GM23338 (cell line): ENCODE measurements around the gene BPIFB1. TPM values are rescaled to one million over a fixed set of nuclear protein-coding genes. Genes with fewer than 3 reads are reported as not detected.

Source experiments
- ATAC-seq: fragments of 200-7000 bp; cut with Tn5 transposase; 3 replicates; pipeline ENCODE4 v1.9.1; 2020
- DNase-seq: peaks from one replicate; pipeline ENCODE4 v3.0.0-alpha.2; 2015; ENCODE audit warnings: low spot score
- H2AFZ ChIP-seq: fragments of 200-600 bp; sonication (generic); 2 replicates; pipeline ENCODE4 v1.8.0; 2016; ENCODE audit warnings: antibody characterized with exemption, mild to moderate bottlenecking, moderate library complexity
- H3F3A ChIP-seq: fragments of 200-600 bp; sonication (generic); replicated peaks from 2 replicates; pipeline ENCODE4 v1.8.0; 2017; ENCODE audit warnings: antibody characterized with exemption, mixed run types, low read depth
- H3K27ac ChIP-seq: fragments of 200-600 bp; sonication (generic); 2 replicates; pipeline ENCODE4 v1.6.1; 2016; ENCODE audit warnings: low read depth
- H3K27me3 ChIP-seq: fragments of 200-600 bp; sonication (generic); 2 replicates; pipeline ENCODE4 v1.8.0; 2016; ENCODE audit warnings: mild to moderate bottlenecking, mixed run types, moderate library complexity; ENCODE audit not compliant: insufficient read depth
- H3K36me3 ChIP-seq: fragments of 200-600 bp; sonication (generic); 2 replicates; pipeline ENCODE4 v1.8.0; 2016; ENCODE audit warnings: mild to moderate bottlenecking; ENCODE audit not compliant: insufficient read depth
- H3K4me1 ChIP-seq: fragments of 200-600 bp; sonication (generic); 2 replicates; pipeline ENCODE4 v1.8.0; 2016; ENCODE audit warnings: mild to moderate bottlenecking, moderate library complexity; ENCODE audit not compliant: insufficient read depth
- H3K4me2 ChIP-seq: fragments of 200-600 bp; sonication (generic); 2 replicates; pipeline ENCODE4 v1.7.1; 2017; ENCODE audit warnings: mixed run types
- H3K4me3 ChIP-seq: fragments of 200-600 bp; sonication (generic); 2 replicates; pipeline ENCODE4 v1.6.1; 2016; ENCODE audit warnings: mixed run types
- H3K79me2 ChIP-seq: fragments of 200-600 bp; sonication (generic); replicated peaks from 2 replicates; pipeline ENCODE4 v1.8.0; 2017; ENCODE audit warnings: mild to moderate bottlenecking; ENCODE audit not compliant: insufficient read depth
- H3K9me2 ChIP-seq: fragments of 200-600 bp; sonication (generic); 2 replicates; pipeline ENCODE4 v1.8.0; 2017; ENCODE audit not compliant: insufficient read depth
- H4K20me1 ChIP-seq: fragments of 200-600 bp; sonication (generic); replicated peaks from 2 replicates; pipeline ENCODE4 v1.8.0; 2017; ENCODE audit warnings: mild to moderate bottlenecking; ENCODE audit not compliant: insufficient read depth
- H3K27ac Mint-ChIP-seq: 2 replicates; pipeline ENCODE4 v1.8.0; 2020; ENCODE audit warnings: inconsistent platforms, mild to moderate bottlenecking, moderate library complexity, mixed read lengths
- H3K27me3 Mint-ChIP-seq: 3 replicates; pipeline ENCODE4 v1.8.0; 2022; ENCODE audit warnings: low read depth, mild to moderate bottlenecking, moderate library complexity, mixed read lengths, inconsistent platforms; ENCODE audit not compliant: insufficient read depth, poor library complexity
- H3K36me3 Mint-ChIP-seq: 3 replicates; pipeline ENCODE4 v1.8.0; 2021; ENCODE audit warnings: low read depth, mild to moderate bottlenecking, inconsistent platforms, moderate library complexity, mixed read lengths
- H3K4me1 Mint-ChIP-seq: 3 replicates; pipeline ENCODE4 v1.8.0; 2020; ENCODE audit warnings: mild to moderate bottlenecking, inconsistent platforms, mixed read lengths
- H3K4me3 Mint-ChIP-seq: 3 replicates; pipeline ENCODE4 v1.8.0; 2021; ENCODE audit warnings: moderate library complexity, mild to moderate bottlenecking, inconsistent platforms, mixed read lengths
- H3K9me3 Mint-ChIP-seq: 3 replicates; pipeline ENCODE4 v1.8.0; 2020; ENCODE audit warnings: moderate library complexity, mild to moderate bottlenecking, inconsistent platforms, mixed read lengths
- JUNB ChIP-seq: IDR thresholded peaks from one replicate; pipeline ENCODE4 v1.6.1; 2016; ENCODE audit warnings: antibody characterized with exemption; ENCODE audit not compliant: unreplicated experiment
- ZNF114 ChIP-seq: fragments of 250-450 bp; sonication (Bioruptor Pico); IDR thresholded peaks from 2 replicates; pipeline ENCODE4 v1.5.0; 2020; ENCODE audit warnings: mild to moderate bottlenecking, moderate library complexity
- ZNF331 ChIP-seq: fragments of 250-450 bp; sonication (Bioruptor Pico); IDR thresholded peaks from 2 replicates; pipeline ENCODE4 v1.5.0; 2020; ENCODE audit warnings: low read depth, mild to moderate bottlenecking, moderate library complexity
- polyA plus RNA-seq: library from polyadenylated mRNA; unstranded; fragments of >200 nt; fragmentation: Nextera tagmentation; extraction: Ambion mirVana; gene quantifications from 2 replicates; pipeline ENCODE4 v1.2.1, GENCODE V29; 2016
- total RNA-seq: library from RNA; depleted of rRNA; stranded (reverse); fragments of >200 nt; shearing (Covaris generic); gene quantifications from 2 replicates; pipeline ENCODE4 v1.2.3, GENCODE V29; 2014
- TF ChIP-seq, protein P1 (sequence below): fragments of 250-450 bp; sonication (Bioruptor Pico); IDR thresholded peaks from 2 replicates; pipeline ENCODE4 v1.5.0; 2020; ENCODE audit warnings: mild to moderate bottlenecking, moderate library complexity
- TF ChIP-seq, protein P2 (sequence below), 2 experiments: fragments of 200-600 bp in 1 of 2; sonication (generic) in 1 of 2; conservative IDR thresholded peaks; 2 replicates each; pipeline versions ENCODE4 v1.5.1 to v1.6.1; 2016 to 2017; ENCODE audit warnings: antibody characterized with exemption in 2 of 2, low read depth in 2 of 2, mild to moderate bottlenecking in 2 of 2, moderate library complexity in 1 of 2
- TF ChIP-seq, protein P3 (sequence below): IDR thresholded peaks from 2 replicates; pipeline ENCODE4 v1.6.1; 2016; ENCODE audit warnings: antibody characterized with exemption

BPIFB1 gene
- total and polyA plus RNA-seq, 2 experiments from 2014 or later: not detected

DNA sequence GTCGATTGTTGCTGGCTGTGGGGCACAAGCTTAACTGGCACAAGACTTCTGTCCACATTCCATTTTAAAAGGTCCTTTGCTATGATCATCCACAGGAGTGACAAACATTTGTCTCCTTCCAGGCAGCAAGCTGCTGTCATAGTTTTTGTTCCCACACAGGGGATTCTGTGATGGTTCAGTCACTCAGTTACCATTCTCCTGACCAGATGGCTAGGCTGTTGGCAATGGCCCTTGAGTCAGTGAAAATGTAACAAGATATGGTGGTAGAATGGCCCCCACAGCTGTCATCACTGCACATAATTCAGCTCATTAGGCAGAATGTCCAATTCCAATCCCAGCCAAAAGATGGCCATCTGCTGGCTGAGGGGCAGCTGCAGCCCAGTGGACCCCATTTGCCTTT lies 33.6 kb upstream of the BPIFB1 start (continued):
- TF ChIP-seq, protein P1, sequence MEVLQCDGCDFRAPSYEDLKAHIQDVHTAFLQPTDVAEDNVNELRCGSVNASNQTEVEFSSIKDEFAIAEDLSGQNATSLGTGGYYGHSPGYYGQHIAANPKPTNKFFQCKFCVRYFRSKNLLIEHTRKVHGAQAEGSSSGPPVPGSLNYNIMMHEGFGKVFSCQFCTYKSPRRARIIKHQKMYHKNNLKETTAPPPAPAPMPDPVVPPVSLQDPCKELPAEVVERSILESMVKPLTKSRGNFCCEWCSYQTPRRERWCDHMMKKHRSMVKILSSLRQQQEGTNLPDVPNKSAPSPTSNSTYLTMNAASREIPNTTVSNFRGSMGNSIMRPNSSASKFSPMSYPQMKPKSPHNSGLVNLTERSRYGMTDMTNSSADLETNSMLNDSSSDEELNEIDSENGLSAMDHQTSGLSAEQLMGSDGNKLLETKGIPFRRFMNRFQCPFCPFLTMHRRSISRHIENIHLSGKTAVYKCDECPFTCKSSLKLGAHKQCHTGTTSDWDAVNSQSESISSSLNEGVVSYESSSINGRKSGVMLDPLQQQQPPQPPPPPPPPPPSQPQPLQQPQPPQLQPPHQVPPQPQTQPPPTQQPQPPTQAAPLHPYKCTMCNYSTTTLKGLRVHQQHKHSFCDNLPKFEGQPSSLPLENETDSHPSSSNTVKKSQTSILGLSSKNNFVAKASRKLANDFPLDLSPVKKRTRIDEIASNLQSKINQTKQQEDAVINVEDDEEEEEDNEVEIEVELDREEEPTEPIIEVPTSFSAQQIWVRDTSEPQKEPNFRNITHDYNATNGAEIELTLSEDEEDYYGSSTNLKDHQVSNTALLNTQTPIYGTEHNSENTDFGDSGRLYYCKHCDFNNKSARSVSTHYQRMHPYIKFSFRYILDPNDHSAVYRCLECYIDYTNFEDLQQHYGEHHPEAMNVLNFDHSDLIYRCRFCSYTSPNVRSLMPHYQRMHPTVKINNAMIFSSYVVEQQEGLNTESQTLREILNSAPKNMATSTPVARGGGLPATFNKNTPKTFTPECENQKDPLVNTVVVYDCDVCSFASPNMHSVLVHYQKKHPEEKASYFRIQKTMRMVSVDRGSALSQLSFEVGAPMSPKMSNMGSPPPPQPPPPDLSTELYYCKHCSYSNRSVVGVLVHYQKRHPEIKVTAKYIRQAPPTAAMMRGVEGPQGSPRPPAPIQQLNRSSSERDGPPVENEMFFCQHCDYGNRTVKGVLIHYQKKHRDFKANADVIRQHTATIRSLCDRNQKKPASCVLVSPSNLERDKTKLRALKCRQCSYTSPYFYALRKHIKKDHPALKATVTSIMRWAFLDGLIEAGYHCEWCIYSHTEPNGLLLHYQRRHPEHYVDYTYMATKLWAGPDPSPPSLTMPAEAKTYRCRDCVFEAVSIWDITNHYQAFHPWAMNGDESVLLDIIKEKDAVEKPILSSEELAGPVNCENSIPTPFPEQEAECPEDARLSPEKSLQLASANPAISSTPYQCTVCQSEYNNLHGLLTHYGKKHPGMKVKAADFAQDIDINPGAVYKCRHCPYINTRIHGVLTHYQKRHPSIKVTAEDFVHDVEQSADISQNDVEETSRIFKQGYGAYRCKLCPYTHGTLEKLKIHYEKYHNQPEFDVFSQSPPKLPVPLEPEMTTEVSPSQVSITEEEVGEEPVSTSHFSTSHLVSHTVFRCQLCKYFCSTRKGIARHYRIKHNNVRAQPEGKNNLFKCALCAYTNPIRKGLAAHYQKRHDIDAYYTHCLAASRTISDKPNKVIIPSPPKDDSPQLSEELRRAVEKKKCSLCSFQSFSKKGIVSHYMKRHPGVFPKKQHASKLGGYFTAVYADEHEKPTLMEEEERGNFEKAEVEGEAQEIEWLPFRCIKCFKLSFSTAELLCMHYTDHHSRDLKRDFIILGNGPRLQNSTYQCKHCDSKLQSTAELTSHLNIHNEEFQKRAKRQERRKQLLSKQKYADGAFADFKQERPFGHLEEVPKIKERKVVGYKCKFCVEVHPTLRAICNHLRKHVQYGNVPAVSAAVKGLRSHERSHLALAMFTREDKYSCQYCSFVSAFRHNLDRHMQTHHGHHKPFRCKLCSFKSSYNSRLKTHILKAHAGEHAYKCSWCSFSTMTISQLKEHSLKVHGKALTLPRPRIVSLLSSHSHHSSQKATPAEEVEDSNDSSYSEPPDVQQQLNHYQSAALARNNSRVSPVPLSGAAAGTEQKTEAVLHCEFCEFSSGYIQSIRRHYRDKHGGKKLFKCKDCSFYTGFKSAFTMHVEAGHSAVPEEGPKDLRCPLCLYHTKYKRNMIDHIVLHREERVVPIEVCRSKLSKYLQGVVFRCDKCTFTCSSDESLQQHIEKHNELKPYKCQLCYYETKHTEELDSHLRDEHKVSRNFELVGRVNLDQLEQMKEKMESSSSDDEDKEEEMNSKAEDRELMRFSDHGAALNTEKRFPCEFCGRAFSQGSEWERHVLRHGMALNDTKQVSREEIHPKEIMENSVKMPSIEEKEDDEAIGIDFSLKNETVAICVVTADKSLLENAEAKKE (CRISPR knock-in tag): no peak
- TF ChIP-seq JUNB: no peak
- TF ChIP-seq, protein P2, sequence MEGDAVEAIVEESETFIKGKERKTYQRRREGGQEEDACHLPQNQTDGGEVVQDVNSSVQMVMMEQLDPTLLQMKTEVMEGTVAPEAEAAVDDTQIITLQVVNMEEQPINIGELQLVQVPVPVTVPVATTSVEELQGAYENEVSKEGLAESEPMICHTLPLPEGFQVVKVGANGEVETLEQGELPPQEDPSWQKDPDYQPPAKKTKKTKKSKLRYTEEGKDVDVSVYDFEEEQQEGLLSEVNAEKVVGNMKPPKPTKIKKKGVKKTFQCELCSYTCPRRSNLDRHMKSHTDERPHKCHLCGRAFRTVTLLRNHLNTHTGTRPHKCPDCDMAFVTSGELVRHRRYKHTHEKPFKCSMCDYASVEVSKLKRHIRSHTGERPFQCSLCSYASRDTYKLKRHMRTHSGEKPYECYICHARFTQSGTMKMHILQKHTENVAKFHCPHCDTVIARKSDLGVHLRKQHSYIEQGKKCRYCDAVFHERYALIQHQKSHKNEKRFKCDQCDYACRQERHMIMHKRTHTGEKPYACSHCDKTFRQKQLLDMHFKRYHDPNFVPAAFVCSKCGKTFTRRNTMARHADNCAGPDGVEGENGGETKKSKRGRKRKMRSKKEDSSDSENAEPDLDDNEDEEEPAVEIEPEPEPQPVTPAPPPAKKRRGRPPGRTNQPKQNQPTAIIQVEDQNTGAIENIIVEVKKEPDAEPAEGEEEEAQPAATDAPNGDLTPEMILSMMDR (conservative IDR thresholded peaks at IDR 0.05; ENCODE audit: low read depth in 2 of 2): no peak

DNA sequence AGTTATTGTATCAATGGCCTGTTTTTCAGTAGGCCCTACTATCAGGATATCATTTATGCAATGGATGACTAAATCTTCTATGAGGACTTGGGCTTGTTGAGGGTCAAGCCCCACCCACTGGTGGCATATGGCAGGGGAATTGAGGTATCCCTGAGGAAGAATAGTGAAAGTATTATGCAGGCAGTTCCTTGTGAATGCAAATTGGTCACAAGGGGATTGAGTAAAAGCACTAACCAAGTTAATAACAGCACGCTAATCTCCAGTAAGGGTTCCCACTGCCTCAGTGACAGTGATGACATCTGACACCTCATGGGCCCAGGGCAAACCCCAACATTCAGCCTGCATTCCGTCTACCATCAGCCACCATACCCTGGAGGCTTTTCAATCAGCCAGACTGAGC lies 32.3 kb upstream of the BPIFB1 start:
- no peaks in the 10 kb centered on the region for H3K4me1 ChIP-seq
- Mint-ChIP-seq H3K27me3 (peaks cover 3% of the 10 kb centered on the region), H3K27ac (no peak overlapping the region), H3K36me3 (no peaks in the 10 kb centered on the region), H3K4me1 (no peaks in the 10 kb centered on the region), H3K4me3 (no peak overlapping the region), H3K9me3 (no peaks in the 10 kb centered on the region)
- no peaks in the 10 kb centered on the region for H3K27me3 ChIP-seq
- no peaks in the 10 kb centered on the region for H3K36me3 ChIP-seq
- ATAC-seq: no peak
- H2AFZ ChIP-seq: no peak overlapping the region
- H3K79me2 ChIP-seq: no peaks in the 10 kb centered on the region
- H3K4me3 ChIP-seq: no peak overlapping the region
- TF ChIP-seq ZNF331 (CRISPR knock-in tag) (no peak), ZNF114 (no peak)
- TF ChIP-seq, protein P3, sequence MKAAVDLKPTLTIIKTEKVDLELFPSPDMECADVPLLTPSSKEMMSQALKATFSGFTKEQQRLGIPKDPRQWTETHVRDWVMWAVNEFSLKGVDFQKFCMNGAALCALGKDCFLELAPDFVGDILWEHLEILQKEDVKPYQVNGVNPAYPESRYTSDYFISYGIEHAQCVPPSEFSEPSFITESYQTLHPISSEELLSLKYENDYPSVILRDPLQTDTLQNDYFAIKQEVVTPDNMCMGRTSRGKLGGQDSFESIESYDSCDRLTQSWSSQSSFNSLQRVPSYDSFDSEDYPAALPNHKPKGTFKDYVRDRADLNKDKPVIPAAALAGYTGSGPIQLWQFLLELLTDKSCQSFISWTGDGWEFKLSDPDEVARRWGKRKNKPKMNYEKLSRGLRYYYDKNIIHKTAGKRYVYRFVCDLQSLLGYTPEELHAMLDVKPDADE: no peak
- no peak overlapping the region for H3K27ac ChIP-seq
- DNase-seq: no peak
- no peak overlapping the region for H3K4me2 ChIP-seq
- no peaks in the 10 kb centered on the region for H3K9me2 ChIP-seq
- no peaks in the 10 kb centered on the region for H4K20me1 ChIP-seq
- no peaks in the 10 kb centered on the region for H3F3A ChIP-seq
